Osteoblast (primary cell): Measurements from ENCODE around the gene NAA40. TPM values are rescaled to one million over a fixed set of nuclear protein-coding genes. Genes with fewer than 3 reads are reported as not detected.

ENCODE experiments used
- DNase-seq: peaks from one replicate; pipeline ENCODE4 v3.0.0; 2011; ENCODE audit warnings: low spot score, mixed read lengths; ENCODE audit not compliant: insufficient read length; ENCODE audit errors: missing footprints
- H2AFZ ChIP-seq: 2 replicates; pipeline ENCODE4 v1.6.0; 2011; ENCODE audit warnings: mild to moderate bottlenecking, low read length
- H3K27ac ChIP-seq: 2 replicates; pipeline ENCODE4 v1.5.1; 2011; ENCODE audit warnings: mild to moderate bottlenecking, low read depth, low read length, moderate library complexity
- H3K27me3 ChIP-seq: 2 replicates; pipeline ENCODE4 v1.6.0; 2012; ENCODE audit warnings: mild to moderate bottlenecking, control low read depth, inconsistent platforms, low read length, moderate library complexity; ENCODE audit not compliant: insufficient read depth
- H3K36me3 ChIP-seq: 2 replicates; pipeline ENCODE4 v1.5.1; 2011; ENCODE audit warnings: mild to moderate bottlenecking, low read length, control low read depth, moderate library complexity; ENCODE audit not compliant: insufficient read depth
- H3K4me1 ChIP-seq: 2 replicates; pipeline ENCODE4 v1.5.1; 2011; ENCODE audit warnings: mild to moderate bottlenecking, low read length, control low read depth, moderate library complexity; ENCODE audit not compliant: insufficient read depth
- H3K4me2 ChIP-seq: 2 replicates; pipeline ENCODE4 v1.6.0; 2011; ENCODE audit warnings: mild to moderate bottlenecking, low read length; ENCODE audit not compliant: insufficient read depth
- H3K4me3 ChIP-seq: fragments of 200-600 bp; sonication (generic); 3 replicates; pipeline ENCODE4 v1.5.1; 2012; ENCODE audit warnings: mild to moderate bottlenecking, low read length, inconsistent platforms; ENCODE audit not compliant: insufficient read depth
- H3K79me2 ChIP-seq: 2 replicates; pipeline ENCODE4 v1.6.0; 2012; ENCODE audit warnings: mild to moderate bottlenecking, low read length, control low read depth, inconsistent platforms; ENCODE audit not compliant: insufficient read depth
- H3K9me3 ChIP-seq: 2 replicates; pipeline ENCODE4 v1.5.1; 2011; ENCODE audit warnings: low read depth, low read length, control low read depth
- H4K20me1 ChIP-seq: 2 replicates; pipeline ENCODE4 v1.6.0; 2012; ENCODE audit warnings: mild to moderate bottlenecking, low read length, control low read depth; ENCODE audit not compliant: insufficient read depth
- total RNA-seq: library from RNA; depleted of rRNA; stranded (reverse); fragments of >200 nt; gene quantifications from 2 replicates; pipeline ENCODE4 v1.2.3, GENCODE V29; 2012
- TF ChIP-seq, protein P1 (sequence below): IDR thresholded peaks from 2 replicates; pipeline ENCODE4 v1.5.1; 2011; ENCODE audit warnings: mild to moderate bottlenecking, low read depth, low read length, moderate library complexity; ENCODE audit errors: extremely low read depth

NAA40 gene
- total RNA-seq, 1 donor = 11.9 TPM

- Histone ChIP-seq H3K4me1 (peaks cover 11% of the 10 kb centered on the region), H3K36me3 (peaks cover 13% of the 10 kb centered on the region), H3K27ac (peak overlapping the region; percentile 47), H3K4me2 (peak overlapping the region; percentile 68), H3K9me3 (no peaks in the 10 kb centered on the region), H3K79me2 (peaks cover 44% of the 10 kb centered on the region), H3K27me3 (no peaks in the 10 kb centered on the region), H3K4me3 (no peak overlapping the region), H2AFZ (peak overlapping the region; percentile 56), H4K20me1 (peaks cover 3% of the 10 kb centered on the region)
- TF ChIP-seq, protein P1, sequence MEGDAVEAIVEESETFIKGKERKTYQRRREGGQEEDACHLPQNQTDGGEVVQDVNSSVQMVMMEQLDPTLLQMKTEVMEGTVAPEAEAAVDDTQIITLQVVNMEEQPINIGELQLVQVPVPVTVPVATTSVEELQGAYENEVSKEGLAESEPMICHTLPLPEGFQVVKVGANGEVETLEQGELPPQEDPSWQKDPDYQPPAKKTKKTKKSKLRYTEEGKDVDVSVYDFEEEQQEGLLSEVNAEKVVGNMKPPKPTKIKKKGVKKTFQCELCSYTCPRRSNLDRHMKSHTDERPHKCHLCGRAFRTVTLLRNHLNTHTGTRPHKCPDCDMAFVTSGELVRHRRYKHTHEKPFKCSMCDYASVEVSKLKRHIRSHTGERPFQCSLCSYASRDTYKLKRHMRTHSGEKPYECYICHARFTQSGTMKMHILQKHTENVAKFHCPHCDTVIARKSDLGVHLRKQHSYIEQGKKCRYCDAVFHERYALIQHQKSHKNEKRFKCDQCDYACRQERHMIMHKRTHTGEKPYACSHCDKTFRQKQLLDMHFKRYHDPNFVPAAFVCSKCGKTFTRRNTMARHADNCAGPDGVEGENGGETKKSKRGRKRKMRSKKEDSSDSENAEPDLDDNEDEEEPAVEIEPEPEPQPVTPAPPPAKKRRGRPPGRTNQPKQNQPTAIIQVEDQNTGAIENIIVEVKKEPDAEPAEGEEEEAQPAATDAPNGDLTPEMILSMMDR = no peak
- peak; percentile 80 for DNase-seq
Observed at GRCh38 chr11:63944987-63945386, 6.2 kb downstream of the NAA40 start.

DNA sequence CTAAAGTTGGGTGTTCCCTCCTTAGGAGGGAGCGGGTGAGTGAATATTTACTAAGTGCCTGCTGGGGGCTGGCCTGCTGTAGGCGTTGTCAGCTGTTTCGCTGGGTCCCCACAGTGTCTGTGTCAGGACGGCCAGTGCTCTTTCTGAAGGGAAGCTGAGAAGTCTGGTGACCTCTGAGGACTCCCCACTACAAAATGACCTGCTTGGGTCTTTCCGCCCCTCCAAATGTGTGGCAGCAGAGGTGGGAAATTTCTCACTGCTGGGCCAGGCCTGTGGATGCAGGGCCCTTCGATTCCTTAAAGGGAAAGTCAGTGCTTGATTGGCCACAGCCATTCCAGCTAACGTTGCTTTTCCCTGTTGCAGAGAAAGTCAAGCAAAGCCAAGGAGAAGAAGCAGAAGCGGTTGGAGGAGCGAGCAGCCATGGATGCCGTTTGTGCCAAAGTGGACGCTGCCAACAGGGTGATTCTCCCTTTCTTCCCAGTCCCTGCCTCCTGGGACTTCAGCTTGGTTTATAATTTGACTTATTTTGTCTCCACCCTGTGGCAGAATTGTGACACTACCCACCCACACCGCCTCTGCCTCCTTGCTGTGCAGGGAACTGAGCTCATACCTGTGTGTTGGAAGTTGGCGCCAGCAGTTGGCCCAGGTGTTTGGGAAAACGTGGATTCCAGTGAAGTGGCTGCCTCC lies 6.8 kb downstream of the NAA40 start:
- Histone ChIP-seq H3K4me2 (peak overlapping the region; percentile 68), H3K4me3 (peak overlapping the region; percentile 55), H3K79me2 (peaks cover 38% of the 10 kb centered on the region), H3K36me3 (peaks cover 17% of the 10 kb centered on the region), H3K9me3 (no peaks in the 10 kb centered on the region), H3K27ac (peak overlapping the region; percentile 47), H4K20me1 (peaks cover 3% of the 10 kb centered on the region), H3K27me3 (no peaks in the 10 kb centered on the region), H2AFZ (peak overlapping the region; percentile 56), H3K4me1 (peaks cover 11% of the 10 kb centered on the region)
- peak; percentile 91 for DNase-seq
- TF ChIP-seq, protein P1 = peak; percentile 78

- Histone ChIP-seq H3K4me1 (peaks cover 6% of the 10 kb centered on the region), H3K4me3 (no peak overlapping the region), H3K9me3 (no peaks in the 10 kb centered on the region), H3K27ac (no peak overlapping the region), H4K20me1 (peaks cover 2% of the 10 kb centered on the region), H3K4me2 (no peak overlapping the region), H3K36me3 (peaks cover 41% of the 10 kb centered on the region), H3K79me2 (no peaks in the 10 kb centered on the region), H3K27me3 (no peaks in the 10 kb centered on the region), H2AFZ (no peak overlapping the region)
- TF ChIP-seq, protein P1 = no peak
- DNase-seq = peak; percentile 43
Observed at GRCh38 chr11:63951779-63952536, 13.2 kb downstream of the NAA40 start.

- Histone ChIP-seq H4K20me1 (peaks cover 2% of the 10 kb centered on the region), H3K4me2 (no peak overlapping the region), H3K36me3 (peaks cover 41% of the 10 kb centered on the region), H3K79me2 (no peaks in the 10 kb centered on the region), H3K4me1 (peaks cover 6% of the 10 kb centered on the region), H3K27me3 (no peaks in the 10 kb centered on the region), H3K4me3 (no peak overlapping the region), H2AFZ (no peak overlapping the region), H3K9me3 (no peaks in the 10 kb centered on the region), H3K27ac (no peak overlapping the region)
- TF ChIP-seq, protein P1 = no peak
- DNase-seq = no peak
Observed at GRCh38 chr11:63952570-63952969, 13.8 kb downstream of the NAA40 start.
